Activated CD4-positive, alpha-beta memory T cell treated with anti-CD3 and anti-CD28 coated beads for 36 hours (primary cell): ENCODE measurements around the gene RAD51B. TPM values are rescaled to one million over a fixed set of nuclear protein-coding genes. Genes with fewer than 3 reads are reported as not detected.

Experiments used
- CTCF ChIA-PET: fragments of 350-600 bp; sonication (Branson Sonifier 250); formaldehyde crosslinking; loops from one replicate; lab custom pipeline; 2021; ENCODE audit warnings: antibody characterized with exemption, inconsistent platforms; lab: Charles Lee
- POLR2A ChIA-PET: fragments of 350-600 bp; sonication (Branson Sonifier 250); formaldehyde crosslinking; loops from one replicate; lab custom pipeline; 2021; ENCODE audit warnings: antibody characterized with exemption; lab: Charles Lee
- DNase-seq: peaks from one replicate; pipeline ENCODE4 v3.0.0-alpha.2; 2020
- H3K27ac Mint-ChIP-seq: one replicate; pipeline ENCODE4 v1.8.0; 2021; ENCODE audit warnings: mixed read lengths
- H3K27me3 Mint-ChIP-seq: one replicate; pipeline ENCODE4 v1.8.0; 2021; ENCODE audit warnings: mixed read lengths
- H3K36me3 Mint-ChIP-seq: one replicate; pipeline ENCODE4 v1.8.0; 2021; ENCODE audit warnings: mixed read lengths
- H3K4me1 Mint-ChIP-seq: one replicate; pipeline ENCODE4 v1.8.0; 2021; ENCODE audit warnings: low read depth, mixed read lengths
- H3K4me3 Mint-ChIP-seq: one replicate; pipeline ENCODE4 v1.8.0; 2021; ENCODE audit warnings: mild to moderate bottlenecking, mixed read lengths
- H3K9me3 Mint-ChIP-seq: one replicate; pipeline ENCODE4 v1.8.0; 2021; ENCODE audit warnings: mixed read lengths
- intact Hi-C: fragments of 100-400 bp; cut with micrococcal nuclease; formaldehyde crosslinking; loops from one replicate; pipeline ENCODE4 v1.15.1; 2023
- total RNA-seq, 2 experiments: library from RNA; stranded (reverse); gene quantifications; one replicate each; pipeline ENCODE4 v1.2.3, GENCODE V29; 2021

Gene RAD51B
- total RNA-seq, 2 experiments from 2014 or later, result 32.3 to 34.3 TPM

DNA sequence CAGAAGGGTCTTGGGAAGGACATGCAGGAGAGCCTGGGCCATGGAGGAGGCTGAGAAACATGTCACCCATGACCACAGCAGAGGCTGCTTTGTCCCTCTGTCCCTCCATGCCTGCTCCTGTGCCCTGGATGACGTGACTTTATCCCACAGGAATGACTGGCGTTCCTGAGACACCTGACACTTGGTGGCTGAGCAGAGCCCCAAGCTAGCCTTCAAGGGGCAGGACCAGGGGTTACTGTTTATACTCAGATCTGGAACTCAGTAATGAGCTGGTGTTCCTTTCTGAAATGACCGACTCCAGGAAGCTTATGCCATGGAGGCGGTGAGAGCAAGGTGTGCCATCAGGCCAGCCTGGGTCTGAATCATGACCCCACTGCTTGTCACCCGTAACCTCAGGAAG is 929.1 kb downstream of the RAD51B start:
- H3K9me3 Mint-ChIP-seq, result no peaks in the 10 kb centered on the region
- no peak for DNase-seq
- H3K36me3 Mint-ChIP-seq, result no peaks in the 10 kb centered on the region
- H3K27me3 Mint-ChIP-seq, result no peaks in the 10 kb centered on the region
- no peak overlapping the region for H3K4me3 Mint-ChIP-seq
- no peaks in the 10 kb centered on the region for H3K4me1 Mint-ChIP-seq
- H3K27ac Mint-ChIP-seq, result no peak overlapping the region
- ChIA-PET CTCF (no interaction called here), POLR2A (no interaction called here)
- intact Hi-C loops, result no loop called here

- intact Hi-C loops, result no loop called here
- Mint-ChIP-seq H3K9me3 (no peaks in the 10 kb centered on the region), H3K27ac (no peak overlapping the region), H3K4me3 (no peak overlapping the region), H3K27me3 (no peaks in the 10 kb centered on the region), H3K4me1 (no peaks in the 10 kb centered on the region), H3K36me3 (no peaks in the 10 kb centered on the region)
- DNase-seq, result no peak
- ChIA-PET CTCF (interaction anchor here (1.0 kb wide), 1 partner anchor 40 kb away, joined by 5 read pairs; no protein-coding TSS in a partner anchor), POLR2A (no interaction called here)
Observed at GRCh38 chr14:68749487-68750475, 930.2 kb downstream of the RAD51B start.

GRCh38 chr14:68752271-68753006 is 932.9 kb downstream of the RAD51B start:
- intact Hi-C loops, result no loop called here
- Mint-ChIP-seq H3K4me3 (no peak overlapping the region), H3K9me3 (no peaks in the 10 kb centered on the region), H3K4me1 (peaks cover 2% of the 10 kb centered on the region), H3K27me3 (no peaks in the 10 kb centered on the region), H3K36me3 (no peaks in the 10 kb centered on the region), H3K27ac (no peak overlapping the region)
- DNase-seq, result no peak
- CTCF ChIA-PET, result no interaction called here
- POLR2A ChIA-PET, result no interaction called here

DNA sequence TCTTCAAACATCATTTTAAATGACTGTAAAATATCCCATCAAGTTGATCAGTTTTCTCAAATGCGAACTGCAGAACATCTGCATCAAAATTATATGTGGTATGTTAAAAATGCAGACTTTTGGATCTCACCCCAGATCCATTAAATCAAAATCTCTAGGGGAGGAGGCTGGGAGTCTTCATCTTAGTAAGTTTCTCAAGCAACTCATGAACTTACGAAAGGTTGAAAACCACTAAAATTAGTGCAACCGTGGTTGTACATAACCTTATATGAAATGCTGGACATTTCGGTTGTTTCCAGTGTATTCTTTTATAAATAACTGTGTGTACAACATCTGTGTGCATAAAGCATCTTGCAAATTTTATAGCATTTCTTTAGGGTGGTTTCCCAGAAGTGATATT is 934.1 kb downstream of the RAD51B start:
- POLR2A ChIA-PET, result no interaction called here
- Mint-ChIP-seq H3K36me3 (no peaks in the 10 kb centered on the region), H3K27me3 (no peaks in the 10 kb centered on the region), H3K4me1 (peaks cover 8% of the 10 kb centered on the region), H3K4me3 (no peak overlapping the region), H3K9me3 (no peaks in the 10 kb centered on the region), H3K27ac (no peak overlapping the region)
- intact Hi-C loops, result no loop called here
- no peak for DNase-seq
- CTCF ChIA-PET, result no interaction called here

GRCh38 chr14:68755016-68755353 is 935.4 kb downstream of the RAD51B start:
- no peaks in the 10 kb centered on the region for H3K9me3 Mint-ChIP-seq
- CTCF ChIA-PET, result no interaction called here
- no peaks in the 10 kb centered on the region for H3K27me3 Mint-ChIP-seq
- no peaks in the 10 kb centered on the region for H3K36me3 Mint-ChIP-seq
- DNase-seq, result no peak
- H3K4me3 Mint-ChIP-seq, result no peak overlapping the region
- no peak overlapping the region for H3K27ac Mint-ChIP-seq
- intact Hi-C loops, result no loop called here
- H3K4me1 Mint-ChIP-seq, result peaks cover 8% of the 10 kb centered on the region
- POLR2A ChIA-PET, result no interaction called here

GRCh38 chr14:68756000-68756481 is 936.5 kb downstream of the RAD51B start:
- Mint-ChIP-seq H3K36me3 (no peaks in the 10 kb centered on the region), H3K9me3 (no peaks in the 10 kb centered on the region), H3K4me1 (peaks cover 8% of the 10 kb centered on the region), H3K27me3 (no peaks in the 10 kb centered on the region), H3K27ac (no peak overlapping the region), H3K4me3 (no peak overlapping the region)
- POLR2A ChIA-PET, result no interaction called here
- DNase-seq, result no peak
- CTCF ChIA-PET, result no interaction called here
- intact Hi-C loops, result no loop called here

DNA sequence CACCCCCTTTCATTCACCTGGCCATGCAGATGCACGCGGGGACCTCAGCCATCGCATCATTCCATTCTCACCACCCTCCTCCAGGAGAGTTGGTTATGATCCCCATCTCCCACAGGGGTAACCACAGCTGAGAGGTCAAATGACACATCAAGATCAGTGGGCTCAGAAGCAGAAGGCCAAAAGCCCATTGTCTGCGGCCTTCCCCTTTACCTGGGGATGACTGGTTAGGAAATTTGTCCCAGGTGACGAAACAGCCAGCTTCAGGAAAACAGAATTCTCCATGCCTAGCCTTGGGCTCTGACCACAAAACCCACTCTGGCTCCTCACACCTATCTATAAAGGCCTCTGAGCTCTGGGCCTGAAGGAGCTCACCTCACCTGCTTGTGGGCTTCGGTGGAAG is 937.2 kb downstream of the RAD51B start:
- H3K27me3 Mint-ChIP-seq, result no peaks in the 10 kb centered on the region
- ChIA-PET POLR2A (no interaction called here), CTCF (no interaction called here)
- intact Hi-C loops, result no loop called here
- DNase-seq, result no peak
- H3K36me3 Mint-ChIP-seq, result no peaks in the 10 kb centered on the region
- H3K4me3 Mint-ChIP-seq, result no peak overlapping the region
- peaks cover 8% of the 10 kb centered on the region for H3K4me1 Mint-ChIP-seq
- no peak overlapping the region for H3K27ac Mint-ChIP-seq
- no peaks in the 10 kb centered on the region for H3K9me3 Mint-ChIP-seq

DNA sequence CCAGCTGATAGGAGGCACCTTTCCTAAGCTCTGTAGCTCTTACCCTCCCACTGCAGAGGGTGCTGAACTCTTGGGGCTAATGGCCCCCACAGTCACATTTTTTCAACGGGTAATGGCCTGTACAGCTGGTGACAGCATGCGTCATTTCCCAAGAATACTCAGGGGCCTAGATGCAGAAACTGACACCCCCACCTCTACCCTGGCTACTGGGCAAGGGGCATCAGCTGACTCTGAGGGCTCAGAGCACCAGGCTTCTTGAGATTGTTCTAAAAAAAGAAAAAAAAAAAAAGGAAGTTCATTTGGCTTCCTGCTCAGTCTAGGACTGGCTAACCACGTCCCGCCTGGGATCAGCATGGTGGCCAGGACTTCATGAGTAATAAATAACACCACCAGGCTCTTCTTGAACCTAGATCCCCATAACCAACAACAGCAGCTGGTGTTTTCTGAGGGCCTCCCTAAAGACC is 938.1 kb downstream of the RAD51B start:
- Mint-ChIP-seq H3K4me3 (no peak overlapping the region), H3K27me3 (no peaks in the 10 kb centered on the region), H3K9me3 (no peaks in the 10 kb centered on the region), H3K27ac (no peak overlapping the region), H3K36me3 (no peaks in the 10 kb centered on the region), H3K4me1 (peaks cover 8% of the 10 kb centered on the region)
- CTCF ChIA-PET, result no interaction called here
- intact Hi-C loops, result no loop called here
- DNase-seq, result no peak
- POLR2A ChIA-PET, result interaction anchor here (0.9 kb wide), 1 partner anchor 15 kb away, joined by 3 read pairs; no protein-coding TSS in a partner anchor

- no peak overlapping the region for H3K27ac Mint-ChIP-seq
- peaks cover 8% of the 10 kb centered on the region for H3K4me1 Mint-ChIP-seq
- no peaks in the 10 kb centered on the region for H3K27me3 Mint-ChIP-seq
- no peak overlapping the region for H3K4me3 Mint-ChIP-seq
- intact Hi-C loops, result no loop called here
- H3K9me3 Mint-ChIP-seq, result no peaks in the 10 kb centered on the region
- H3K36me3 Mint-ChIP-seq, result no peaks in the 10 kb centered on the region
- no peak for DNase-seq
- POLR2A ChIA-PET, result no interaction called here
- CTCF ChIA-PET, result no interaction called here
Observed at GRCh38 chr14:68758301-68758700, 938.7 kb downstream of the RAD51B start.

DNA sequence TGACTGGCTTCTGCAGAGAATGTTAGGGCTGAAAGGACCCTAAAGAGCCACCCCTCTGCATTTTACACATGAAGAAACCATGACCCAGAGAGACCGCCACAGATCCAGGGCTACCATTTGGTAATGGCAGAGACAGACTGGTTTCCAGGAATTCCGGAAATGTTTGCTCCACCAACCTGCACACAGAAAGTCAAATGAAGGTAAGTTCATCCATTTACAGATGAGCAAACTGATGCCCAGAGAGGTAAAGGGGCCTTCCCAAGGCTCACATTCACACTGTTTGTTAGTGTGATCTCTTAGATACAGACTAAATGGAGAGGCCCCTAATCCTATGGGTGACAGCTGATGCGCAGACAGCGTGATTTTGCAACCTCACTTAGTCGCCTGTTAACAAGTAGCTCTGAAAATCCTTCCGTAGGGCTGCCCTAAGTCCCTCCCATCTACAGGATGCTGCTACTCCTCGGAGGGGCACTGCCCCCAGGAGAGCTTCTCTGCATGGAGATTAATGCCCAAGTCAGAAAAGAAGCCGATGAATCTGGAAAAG is 939.5 kb downstream of the RAD51B start:
- ChIA-PET CTCF (interaction anchor here (1.2 kb wide), 1 partner anchor 58 kb away, joined by 3 read pairs; no protein-coding TSS in a partner anchor), POLR2A (no interaction called here)
- Mint-ChIP-seq H3K27ac (no peak overlapping the region), H3K4me3 (no peak overlapping the region), H3K36me3 (no peaks in the 10 kb centered on the region), H3K27me3 (no peaks in the 10 kb centered on the region), H3K4me1 (peaks cover 8% of the 10 kb centered on the region), H3K9me3 (no peaks in the 10 kb centered on the region)
- intact Hi-C loops, result no loop called here
- DNase-seq, result no peak

- POLR2A ChIA-PET, result no interaction called here
- intact Hi-C loops, result no loop called here
Observed at GRCh38 chr14:68759937-68760336, 940.4 kb downstream of the RAD51B start.

GRCh38 chr14:68760761-68761160 is 941.2 kb downstream of the RAD51B start:
- H3K36me3 Mint-ChIP-seq, result no peaks in the 10 kb centered on the region
- H3K9me3 Mint-ChIP-seq, result no peaks in the 10 kb centered on the region
- H3K27ac Mint-ChIP-seq, result no peak overlapping the region
- ChIA-PET CTCF (interaction anchor here (1.4 kb wide), 1 partner anchor 21 kb away, joined by 3 read pairs; no protein-coding TSS in a partner anchor), POLR2A (no interaction called here)
- H3K4me1 Mint-ChIP-seq, result peaks cover 18% of the 10 kb centered on the region
- H3K27me3 Mint-ChIP-seq, result no peaks in the 10 kb centered on the region
- no peak overlapping the region for H3K4me3 Mint-ChIP-seq
- intact Hi-C loops, result no loop called here
- DNase-seq, result no peak

More at GRCh38 chr14:68759937-68760336, 940.4 kb downstream of the RAD51B start:
- Mint-ChIP-seq H3K4me3 (no peak overlapping the region), H3K27ac (no peak overlapping the region), H3K4me1 (peaks cover 12% of the 10 kb centered on the region), H3K9me3 (no peaks in the 10 kb centered on the region), H3K36me3 (no peaks in the 10 kb centered on the region), H3K27me3 (no peaks in the 10 kb centered on the region)
- CTCF ChIA-PET, result interaction anchor here (1.2 kb wide), 1 partner anchor 57 kb away, joined by 3 read pairs; no protein-coding TSS in a partner anchor
- no peak for DNase-seq
